Coronary artery (tissue), 2 donors: ENCODE data around the gene SLC22A17.

Experiments
- DNase-seq: peaks from one replicate; pipeline ENCODE4 v3.0.0-alpha.2; 2017; ENCODE audit warnings: low spot score
- H3K27ac ChIP-seq, 2 donors: fragments of 200-600 bp; sonication (generic); one replicate each; pipeline ENCODE4 v1.5.1; 2016 to 2019
- H3K4me3 ChIP-seq: fragments of 200-600 bp; sonication (generic); 2 replicates; pipeline ENCODE4 v1.5.1; 2016; ENCODE audit warnings: mild to moderate bottlenecking, moderate library complexity
- CTCF ChIP-seq: fragments of 200-600 bp; sonication (generic); IDR thresholded peaks from one replicate; pipeline ENCODE4 v1.5.1; 2019; ENCODE audit warnings: antibody characterized with exemption

Gene SLC22A17

GRCh38 chr14:23301969-23302289, 50.8 kb downstream of the SLC22A17 start:
- Histone ChIP-seq H3K4me3 (peak overlapping the region; percentile 92), H3K27ac (peak overlapping the region; percentile 97 to 100)
- no peak for DNase-seq
- no peak for TF ChIP-seq CTCF

- H3K4me3 ChIP-seq = peak overlapping the region; percentile 92
- peak; percentile 99 for DNase-seq
- TF ChIP-seq CTCF = peak; percentile 45
- H3K27ac ChIP-seq = peak overlapping the region; percentile 97 to 100
These were observed 51.3 kb downstream of the SLC22A17 start for GRCh38 chr14:23301288-23301968.

- Histone ChIP-seq H3K4me3 (peak overlapping the region; percentile 92), H3K27ac (peak overlapping the region; percentile 97 to 100)
- TF ChIP-seq CTCF = no peak
- no peak for DNase-seq
These were observed 51.9 kb downstream of the SLC22A17 start for GRCh38 chr14:23300687-23301223.

DNA sequence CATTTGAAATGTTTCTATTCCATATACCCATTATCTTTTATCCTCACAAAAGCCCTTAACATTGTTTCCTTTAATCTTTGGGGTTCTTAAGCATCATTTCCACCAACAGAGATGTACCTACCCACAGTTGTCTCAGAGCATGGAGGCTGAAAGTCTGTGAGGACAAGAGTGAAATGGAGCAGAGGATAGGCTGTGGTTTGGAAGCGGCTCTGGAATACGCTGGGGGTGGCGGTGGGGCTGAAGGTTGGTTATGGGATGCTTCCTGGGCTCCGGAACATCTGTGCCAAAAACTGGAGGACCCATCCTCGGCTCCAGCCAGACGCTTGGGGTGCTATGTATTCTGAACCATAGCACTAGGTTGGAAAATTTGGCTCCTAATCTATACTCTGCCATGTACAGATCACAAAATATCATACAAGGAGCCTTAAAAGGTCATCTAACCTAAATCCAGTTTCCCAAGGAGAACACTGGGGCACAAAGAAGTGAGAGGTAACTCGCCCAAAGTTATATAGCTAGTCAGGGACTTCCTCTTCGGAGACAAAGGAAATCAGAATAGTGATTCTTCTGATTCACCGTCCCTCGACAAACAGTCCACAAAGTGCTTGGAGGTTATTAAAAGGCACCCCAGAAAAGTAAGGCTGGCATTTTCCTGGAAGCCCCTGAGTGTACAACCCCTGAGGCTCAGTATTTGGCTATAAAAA, 52.6 kb downstream of the SLC22A17 start:
- DNase-seq = no peak
- no peak for TF ChIP-seq CTCF
- Histone ChIP-seq H3K27ac (peak overlapping the region; percentile 97 to 100), H3K4me3 (peak overlapping the region; percentile 92)

- DNase-seq = no peak
- no peak for TF ChIP-seq CTCF
- H3K4me3 ChIP-seq = no peak overlapping the region
- H3K27ac ChIP-seq = peak overlapping the region in 1 of 2 donors; percentile 69
These were observed 53.3 kb downstream of the SLC22A17 start for GRCh38 chr14:23299211-23299957.

- H3K27ac ChIP-seq = peak overlapping the region in 1 of 2 donors; percentile 35
- no peak overlapping the region for H3K4me3 ChIP-seq
- TF ChIP-seq CTCF = no peak
- no peak for DNase-seq
These were observed 54.9 kb downstream of the SLC22A17 start for GRCh38 chr14:23297611-23298277.
